Epidermal melanocyte (primary cell): ENCODE measurements around the gene OGDH.
"Not testable (repeated sequence)": the region's sequence is repeated elsewhere in the genome, so short reads cannot be mapped to it uniquely, and the experiment has no call there.

ENCODE experiments used
- DNase-seq: peaks from one replicate; pipeline ENCODE4 v3.0.0; 2011; ENCODE audit warnings: low spot score; ENCODE audit not compliant: insufficient read length

Gene OGDH

GRCh38 chr7:44703921-44704320 is 97.5 kb downstream of the OGDH start:
- no peak for DNase-seq

- DNase-seq, result no peak
Observed at GRCh38 chr7:44705434-44705833, 99.0 kb downstream of the OGDH start.

GRCh38 chr7:44706788-44707557 is 100.5 kb downstream of the OGDH start:
- DNase-seq, result no peak

GRCh38 chr7:44707558-44708230 is 101.3 kb downstream of the OGDH start:
- no peak for DNase-seq

- no peak for DNase-seq
Observed at GRCh38 chr7:44709011-44709915, 102.8 kb downstream of the OGDH start.

GRCh38 chr7:44709945-44710596 is 103.6 kb downstream of the OGDH start:
- no peak for DNase-seq

GRCh38 chr7:44711528-44711927 is 105.1 kb downstream of the OGDH start:
- no peak for DNase-seq

GRCh38 chr7:44712012-44712411 is 105.6 kb downstream of the OGDH start:
- DNase-seq, result no peak

- DNase-seq, result no peak
Observed at GRCh38 chr7:44713141-44713540, 106.7 kb downstream of the OGDH start.

GRCh38 chr7:44713680-44714335 is 107.4 kb downstream of the OGDH start:
- no peak for DNase-seq

- no peak for DNase-seq
Observed at GRCh38 chr7:44716205-44716604, 109.8 kb downstream of the OGDH start.

- no peak for DNase-seq
Observed at GRCh38 chr7:44720301-44720700, 113.9 kb downstream of the OGDH start.

GRCh38 chr7:44724276-44724675 is 117.8 kb downstream of the OGDH start:
- no peak for DNase-seq

GRCh38 chr7:44726250-44726649 is 119.8 kb downstream of the OGDH start:
- not testable (repeated sequence) for DNase-seq

GRCh38 chr7:44727158-44727936 is 120.9 kb downstream of the OGDH start:
- DNase-seq, result no peak

GRCh38 chr7:44727937-44728262 is 121.5 kb downstream of the OGDH start:
- DNase-seq, result no peak

- DNase-seq, result no peak
Observed at GRCh38 chr7:44729949-44730590, 123.6 kb downstream of the OGDH start.

- DNase-seq, result not testable (repeated sequence)
Observed at GRCh38 chr7:44732971-44733370, 126.5 kb downstream of the OGDH start.

GRCh38 chr7:44733708-44734481 is 127.5 kb downstream of the OGDH start:
- no peak for DNase-seq
